Measurements from ENCODE around the gene CLEC3B. TPM values are rescaled to one million over a fixed set of nuclear protein-coding genes. Genes with fewer than 3 reads are reported as not detected.

The CLEC3B gene
- total and polyA plus RNA-seq, 2 donors (not counting 1 experiment from before 2014, with no cell fraction given) = 0.82 TPM; not detected in 1

GRCh38 chr3:44981751-44982150 lies 44.4 kb upstream of the CLEC3B start:
- Mint-ChIP-seq H3K27ac (peak overlapping the region; percentile 29), H3K4me1 (peaks cover 58% of the 10 kb centered on the region), H3K9me3 (ENCODE audit: insufficient read depth) (no peaks in the 10 kb centered on the region), H3K27me3 (no peaks in the 10 kb centered on the region), H3K4me3 (peak overlapping the region; percentile 56)
- H3K4me1 ChIP-seq (ENCODE audit: control insufficient read depth in 2 of 2, insufficient read depth in 2 of 2, low read length in 2 of 2) = peaks cover 42 to 43% of the 10 kb centered on the region in 2 donors
- DNase-seq (peak; percentile 39), ATAC-seq (ENCODE audit: low read depth) (peak; percentile 43)
- H3K27me3 ChIP-seq (replicated peaks in 1 of 4; ENCODE audit: control extremely low read depth in 1 of 4, control insufficient read depth in 3 of 4, insufficient read depth in 4 of 4, low read length in 3 of 4) = no peaks in the 10 kb centered on the region
- peak overlapping the region; percentile 35 for H2AFZ ChIP-seq (ENCODE audit: insufficient read depth, low read depth, low read length, poor library complexity, severe bottlenecking)
- H3K79me2 ChIP-seq (ENCODE audit: control insufficient read depth, insufficient read depth, low read length) = peaks cover 84% of the 10 kb centered on the region
- ChIA-PET POLR2A (no interaction called here), CTCF (interaction anchor here (2.3 kb wide), 1 partner anchor 11 kb away, joined by 6 read pairs; no protein-coding TSS in a partner anchor)
- H3K4me2 ChIP-seq (replicated peaks; ENCODE audit: low read depth, low read length, poor library complexity, severe bottlenecking) = peak overlapping the region; percentile 47
- TF ChIP-seq EZH2 (IDR thresholded peaks at IDR 0.05; ENCODE audit: borderline replicate concordance, insufficient read depth, low read depth, low read length, poor library complexity, severe bottlenecking) = no peak
- TF ChIP-seq, protein P1, sequence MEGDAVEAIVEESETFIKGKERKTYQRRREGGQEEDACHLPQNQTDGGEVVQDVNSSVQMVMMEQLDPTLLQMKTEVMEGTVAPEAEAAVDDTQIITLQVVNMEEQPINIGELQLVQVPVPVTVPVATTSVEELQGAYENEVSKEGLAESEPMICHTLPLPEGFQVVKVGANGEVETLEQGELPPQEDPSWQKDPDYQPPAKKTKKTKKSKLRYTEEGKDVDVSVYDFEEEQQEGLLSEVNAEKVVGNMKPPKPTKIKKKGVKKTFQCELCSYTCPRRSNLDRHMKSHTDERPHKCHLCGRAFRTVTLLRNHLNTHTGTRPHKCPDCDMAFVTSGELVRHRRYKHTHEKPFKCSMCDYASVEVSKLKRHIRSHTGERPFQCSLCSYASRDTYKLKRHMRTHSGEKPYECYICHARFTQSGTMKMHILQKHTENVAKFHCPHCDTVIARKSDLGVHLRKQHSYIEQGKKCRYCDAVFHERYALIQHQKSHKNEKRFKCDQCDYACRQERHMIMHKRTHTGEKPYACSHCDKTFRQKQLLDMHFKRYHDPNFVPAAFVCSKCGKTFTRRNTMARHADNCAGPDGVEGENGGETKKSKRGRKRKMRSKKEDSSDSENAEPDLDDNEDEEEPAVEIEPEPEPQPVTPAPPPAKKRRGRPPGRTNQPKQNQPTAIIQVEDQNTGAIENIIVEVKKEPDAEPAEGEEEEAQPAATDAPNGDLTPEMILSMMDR (IDR thresholded peaks at IDR 0.05) = no peak
- H3K9me3 ChIP-seq (ENCODE audit: control extremely low read depth in 1 of 3, control insufficient read depth in 2 of 3, insufficient read depth in 1 of 3, low read length in 2 of 3) = no peaks in the 10 kb centered on the region
- no peak overlapping the region for H3K9ac ChIP-seq (ENCODE audit: low read length)
- H3K36me3 ChIP-seq (replicated peaks in 1 of 2; ENCODE audit: control extremely low read depth in 1 of 2, control insufficient read depth in 1 of 2, extremely low read depth in 1 of 2, insufficient read depth in 2 of 2, low read length in 1 of 2) = peaks cover 0 to 6% of the 10 kb centered on the region in 2 experiments
- 60% methylated on average over 3 of the region's 4 CpGs for WGBS (ENCODE audit: insufficient coverage)
- peaks cover 48% of the 10 kb centered on the region for H4K20me1 ChIP-seq (ENCODE audit: control insufficient read depth, insufficient read depth, low read length, poor library complexity, severe bottlenecking)
- no peak overlapping the region for H3K4me3 ChIP-seq (ENCODE audit: control extremely low read depth in 1 of 5, extremely low read depth in 1 of 5, insufficient read depth in 1 of 5, low read depth in 2 of 5, low read length in 4 of 5)
- peak overlapping the region in 1 of 2 donors; percentile 59 for H3K27ac ChIP-seq (ENCODE audit: low read length in 2 of 2)
- intact Hi-C loops (cut with micrococcal nuclease) = no loop called here

DNA sequence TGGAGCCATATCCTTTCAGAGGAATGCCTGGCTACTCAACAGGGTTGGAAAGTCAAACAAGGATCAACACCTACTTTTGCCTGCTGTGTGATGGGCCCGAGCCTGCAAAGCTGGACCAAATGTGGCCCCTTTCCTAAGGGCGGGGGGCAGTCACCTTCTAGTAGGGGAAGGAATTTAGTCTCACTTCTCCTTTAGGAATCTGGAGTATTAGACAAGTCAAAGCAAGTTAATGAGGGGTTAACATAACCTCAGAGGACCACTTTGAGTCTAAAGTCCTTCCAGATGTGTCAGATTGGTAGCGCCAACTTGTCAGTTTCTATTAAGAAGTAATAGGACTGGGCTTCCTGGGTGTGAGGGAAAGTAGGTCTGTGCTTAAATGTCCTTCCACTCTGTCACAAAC lies 43.3 kb upstream of the CLEC3B start:
- Mint-ChIP-seq H3K27ac (no peak overlapping the region), H3K4me3 (no peak overlapping the region)

More for the DNA sequence above, 43.3 kb upstream of the CLEC3B start:
- Histone ChIP-seq H3K27me3 (replicated peaks in 1 of 4; ENCODE audit: control extremely low read depth in 1 of 4, control insufficient read depth in 3 of 4, insufficient read depth in 4 of 4, low read length in 3 of 4) (no peaks in the 10 kb centered on the region), H3K79me2 (ENCODE audit: control insufficient read depth, insufficient read depth, low read length) (peaks cover 74% of the 10 kb centered on the region), H3K9ac (ENCODE audit: low read length) (no peak overlapping the region), H3K4me3 (ENCODE audit: control extremely low read depth in 1 of 5, extremely low read depth in 1 of 5, insufficient read depth in 1 of 5, low read depth in 2 of 5, low read length in 4 of 5) (no peak overlapping the region), H3K4me2 (replicated peaks; ENCODE audit: low read depth, low read length, poor library complexity, severe bottlenecking) (no peak overlapping the region), H3K27ac (ENCODE audit: low read length in 2 of 2) (no peak overlapping the region), H3K9me3 (ENCODE audit: control extremely low read depth in 1 of 3, control insufficient read depth in 2 of 3, insufficient read depth in 1 of 3, low read length in 2 of 3) (no peaks in the 10 kb centered on the region), H3K36me3 (replicated peaks in 1 of 2; ENCODE audit: control extremely low read depth in 1 of 2, control insufficient read depth in 1 of 2, extremely low read depth in 1 of 2, insufficient read depth in 2 of 2, low read length in 1 of 2) (peaks cover 0 to 6% of the 10 kb centered on the region in 2 experiments), H4K20me1 (ENCODE audit: control insufficient read depth, insufficient read depth, low read length, poor library complexity, severe bottlenecking) (peaks cover 48% of the 10 kb centered on the region), H2AFZ (ENCODE audit: insufficient read depth, low read depth, low read length, poor library complexity, severe bottlenecking) (no peak overlapping the region), H3K4me1 (ENCODE audit: control insufficient read depth in 2 of 2, insufficient read depth in 2 of 2, low read length in 2 of 2) (peaks cover 35 to 37% of the 10 kb centered on the region in 2 donors)
- ATAC-seq (ENCODE audit: low read depth) (no peak), DNase-seq (no peak)
- intact Hi-C loops (cut with micrococcal nuclease) = no loop called here
- Mint-ChIP-seq H3K9me3 (ENCODE audit: insufficient read depth) (no peaks in the 10 kb centered on the region), H3K4me1 (peaks cover 52% of the 10 kb centered on the region), H3K27me3 (no peaks in the 10 kb centered on the region)
- WGBS (ENCODE audit: insufficient coverage) = 100% methylated on average over 1 of the region's 3 CpGs
- ChIA-PET POLR2A (no interaction called here), CTCF (interaction anchor here (0.8 to 2.3 kb wide), 2 partner anchors 10 to 56 kb away, joined by 3 to 6 read pairs; no protein-coding TSS in a partner anchor)
- TF ChIP-seq, protein P1 (IDR thresholded peaks at IDR 0.05) = no peak
- no peak for TF ChIP-seq EZH2 (IDR thresholded peaks at IDR 0.05; ENCODE audit: borderline replicate concordance, insufficient read depth, low read depth, low read length, poor library complexity, severe bottlenecking)

All from B cell (primary cell).